Adrenal gland (tissue), 12 donors: ENCODE results near the gene TEAD1. TPM values are rescaled to one million over a fixed set of nuclear protein-coding genes. Genes with fewer than 3 reads are reported as not detected.

ENCODE experiments used
- DNase-seq, 7 donors: peaks; one replicate each; pipeline ENCODE4 v3.0.0-alpha.2; 2019 to 2020
- H3K27ac ChIP-seq, 5 donors: fragments of 200-600 bp; sonication (generic) in 4 of 5; 1 replicate in 3 of 5; 2 replicates in 2 of 5; pipeline versions ENCODE4 v1.5.1 to v1.8.0; 2016 to 2020; ENCODE audit warnings: mild to moderate bottlenecking in 1 of 5
- H3K27me3 ChIP-seq: fragments of 200-600 bp; 2 replicates; pipeline ENCODE4 v1.8.0; 2021
- H3K36me3 ChIP-seq, 2 donors: fragments of 200-600 bp; replicated peaks in 1 of 2; 1 replicate in 1 of 2; 2 replicates in 1 of 2; pipeline versions ENCODE4 v1.5.1 to v1.8.0; 2018 to 2022
- H3K4me1 ChIP-seq, 2 donors: fragments of 200-600 bp; replicated peaks in 1 of 2; 1 replicate in 1 of 2; 2 replicates in 1 of 2; pipeline versions ENCODE4 v1.5.1 to v1.8.0; 2018 to 2021
- H3K4me3 ChIP-seq, 4 donors: fragments of 200-600 bp; sonication (generic) in 3 of 4; one replicate each; pipeline ENCODE4 v1.5.1; 2016 to 2018
- H3K9me3 ChIP-seq, 3 donors: fragments of 200-600 bp; sonication (generic) in 1 of 3; replicated peaks in 1 of 3; 1 replicate in 2 of 3; 2 replicates in 1 of 3; pipeline versions ENCODE4 v1.5.1 to v1.8.0; 2016 to 2021
- CTCF ChIP-seq, 6 experiments: fragments of 450-650 bp in 4 of 6; fragments of 200-600 bp in 2 of 6; sonication (generic) in 1 of 6; IDR thresholded peaks; 1 replicate in 5 of 6; 2 replicates in 1 of 6; pipeline versions ENCODE4 v1.5.1 to v1.8.0; 2016 to 2021; ENCODE audit warnings: antibody characterized with exemption in 6 of 6, mild to moderate bottlenecking in 2 of 6, moderate library complexity in 1 of 6
- POLR2A ChIP-seq, 2 donors: fragments of 450-650 bp; IDR thresholded peaks; one replicate each; pipeline ENCODE4 v1.6.1; 2017; ENCODE audit warnings: antibody characterized with exemption in 2 of 2, mild to moderate bottlenecking in 2 of 2, moderate library complexity in 1 of 2
- whole genome bisulfite sequencing, 4 donors: extraction: QIAGEN DNeasy Blood & Tissue Kit in 2 of 4; methylation state at CpG; one replicate each; pipeline versions ENCODE4 v1.1.5 to v1.1.7; 2013 to 2017; 5-methylcytosine and 5-hydroxymethylcytosine counted together
- intact Hi-C, 2 donors: fragments of 100-400 bp; cut with DNase I; formaldehyde crosslinking; loops; one replicate each; pipeline versions ENCODE4 v1.14.1 to v1.15.0; 2022 to 2023
- polyA plus RNA-seq, 3 donors: library from polyadenylated mRNA; stranded (reverse); fragments of 200-250 nt in 2 of 3; fragments of 350-450 nt in 1 of 3; fragmentation: Illumina TruSeq in 1 of 3; extraction: RNeasy Lipid Tissue Mini Kit (QIAGEN cat#74804) in 1 of 3; gene quantifications; one replicate each; pipeline ENCODE4 v1.2.3, GENCODE V29; 2013 to 2014
- total RNA-seq, 9 donors: library from RNA; depleted of rRNA in 4 of 9; stranded (reverse); fragments of >200 nt in 4 of 9; fragments of 120-200 nt in 1 of 9; fragmentation: NEBNext Ultra II Directional in 1 of 9; extraction: Animal tissue kit (Norgen Biotek cat#: 25700) in 1 of 9; gene quantifications; one replicate each; pipeline versions ENCODE4 v1.1.0 to v1.2.4, GENCODE V29; 2013 to 2023
- donor health status: healthy with polysubstance abuse.
- donor health status: Bipolar disorder and iron deficiency.
- donor health status: DM: yes; HTN: yes; CAD: no.
- donor health status: DM: no; HTN: no; CAD: no.
- donor health status: DM: no; HTN: no; CAD: no.
- donor health status: DM: yes; HTN: yes; CAD: no.

TEAD1 gene
- total and polyA plus RNA-seq, 12 donors, result 3.9 to 49.9 (median 35.1) TPM

- Histone ChIP-seq H3K27me3 (no peaks in the 10 kb centered on the region), H3K27ac (no peak overlapping the region), H3K4me1 (no peaks in the 10 kb centered on the region), H3K9me3 (no peaks in the 10 kb centered on the region), H3K4me3 (no peak overlapping the region), H3K36me3 (peaks cover 0 to 11% of the 10 kb centered on the region in 2 donors)
- no peak for DNase-seq
- WGBS, 4 donors, result 84 to 96% (median 88%) methylated on average over 1 of the region's 1 CpG
- TF ChIP-seq CTCF (IDR thresholded peaks at IDR 0.05), result no peak
- TF ChIP-seq POLR2A (IDR thresholded peaks at IDR 0.05), result no peak
- intact Hi-C loops, result no loop called here
Measured at GRCh38 chr11:12938590-12939247, 264.5 kb downstream of the TEAD1 start.

- intact Hi-C loops, result no loop called here
- WGBS, 4 donors, result 95 to 97% (median 96%) methylated on average over 4 of the region's 4 CpGs
- H3K27me3 ChIP-seq, result no peaks in the 10 kb centered on the region
- no peak overlapping the region for H3K4me3 ChIP-seq
- H3K9me3 ChIP-seq, result no peaks in the 10 kb centered on the region
- DNase-seq, result no peak
- H3K36me3 ChIP-seq, result peaks cover 0 to 11% of the 10 kb centered on the region in 2 donors
- TF ChIP-seq POLR2A (IDR thresholded peaks at IDR 0.05), result no peak
- TF ChIP-seq CTCF (IDR thresholded peaks at IDR 0.05), result no peak
- H3K27ac ChIP-seq, result no peak overlapping the region
- no peaks in the 10 kb centered on the region for H3K4me1 ChIP-seq
Measured at GRCh38 chr11:12941671-12942070, 267.4 kb downstream of the TEAD1 start.

GRCh38 chr11:12942157-12942556, 267.9 kb downstream of the TEAD1 start:
- no peak for DNase-seq
- H3K9me3 ChIP-seq, result no peaks in the 10 kb centered on the region
- TF ChIP-seq CTCF (IDR thresholded peaks at IDR 0.05) (no peak), POLR2A (IDR thresholded peaks at IDR 0.05) (no peak)
- no peak overlapping the region for H3K4me3 ChIP-seq
- intact Hi-C loops, result no loop called here
- H3K27ac ChIP-seq, result no peak overlapping the region
- H3K27me3 ChIP-seq, result no peaks in the 10 kb centered on the region
- peaks cover 0 to 7% of the 10 kb centered on the region in 2 donors for H3K36me3 ChIP-seq
- H3K4me1 ChIP-seq, result no peaks in the 10 kb centered on the region
- WGBS, 4 donors, result 93 to 99% (median 96%) methylated on average over 11 of the region's 11 CpGs

GRCh38 chr11:12943311-12943710, 269.1 kb downstream of the TEAD1 start:
- H3K4me3 ChIP-seq, result no peak overlapping the region
- no peak for TF ChIP-seq POLR2A (IDR thresholded peaks at IDR 0.05)
- TF ChIP-seq CTCF (IDR thresholded peaks at IDR 0.05), result no peak
- DNase-seq, result no peak
- H3K27ac ChIP-seq, result no peak overlapping the region
- 90 to 96% (median 95%) methylated on average over 5 of the region's 5 CpGs for WGBS, 4 donors
- H3K27me3 ChIP-seq, result no peaks in the 10 kb centered on the region
- intact Hi-C loops, result no loop called here
- peaks cover 0 to 4% of the 10 kb centered on the region in 2 donors for H3K36me3 ChIP-seq
- no peaks in the 10 kb centered on the region for H3K9me3 ChIP-seq
- H3K4me1 ChIP-seq, result no peaks in the 10 kb centered on the region
